Colonic mucosa (tissue), 4 donors: ENCODE measurements around the gene SPATA3. TPM values are rescaled to one million over a fixed set of nuclear protein-coding genes. Genes with fewer than 3 reads are reported as not detected.
"Not testable (repeated sequence)": the region's sequence is repeated elsewhere in the genome, so short reads cannot be mapped to it uniquely, and the experiment has no call there.

Source experiments
- DNase-seq: peaks from one replicate; pipeline ENCODE4 v3.0.0-alpha.2; 2020
- H3K27ac ChIP-seq: fragments of 200-600 bp; one replicate; pipeline ENCODE4 v1.8.0; 2021
- H3K27me3 ChIP-seq: fragments of 200-600 bp; one replicate; pipeline ENCODE4 v1.8.0; 2021
- H3K36me3 ChIP-seq: fragments of 200-600 bp; one replicate; pipeline ENCODE4 v1.8.0; 2021
- H3K4me1 ChIP-seq: fragments of 200-600 bp; one replicate; pipeline ENCODE4 v1.8.0; 2021; ENCODE audit warnings: mild to moderate bottlenecking
- H3K4me3 ChIP-seq: fragments of 200-600 bp; one replicate; pipeline ENCODE4 v1.8.0; 2021
- H3K9ac ChIP-seq, 2 donors: one replicate each; pipeline ENCODE4 v1.7.0; 2013; ENCODE audit warnings: control low read depth in 2 of 2, low read depth in 2 of 2, low read length in 2 of 2
- H3K9me3 ChIP-seq: fragments of 200-600 bp; one replicate; pipeline ENCODE4 v1.8.0; 2021
- CTCF ChIP-seq: fragments of 200-600 bp; IDR thresholded peaks from one replicate; pipeline ENCODE4 v1.8.0; 2022; ENCODE audit warnings: antibody characterized with exemption, mild to moderate bottlenecking
- intact Hi-C: fragments of 100-400 bp; cut with DNase I; formaldehyde crosslinking; loops from one replicate; pipeline ENCODE4 v1.14.1; 2022
- total RNA-seq, 2 donors: library from RNA; stranded (reverse); fragmentation: NEBNext Ultra II Directional in 1 of 2; extraction: Animal tissue kit (Norgen Biotek cat#: 25700) in 1 of 2; gene quantifications; one replicate each; pipeline ENCODE4 v1.2.1, GENCODE V29; 2021
- donor health status: healthy.
- donor health status: DM: no; HTN: no; CAD: no.
- donor health status: DM: no; HTN: no; CAD: no.

SPATA3 gene
- total RNA-seq, 2 donors from 2014 or later = not detected

GRCh38 chr2:230961091-230961491 lies 34.8 kb upstream of the SPATA3 start:
- H3K4me1 ChIP-seq = no peaks in the 10 kb centered on the region
- peak; percentile 56 for DNase-seq
- H3K36me3 ChIP-seq = no peaks in the 10 kb centered on the region
- no peak for TF ChIP-seq CTCF
- H3K27me3 ChIP-seq = no peaks in the 10 kb centered on the region
- no peaks in the 10 kb centered on the region for H3K9me3 ChIP-seq
- no peak overlapping the region for H3K27ac ChIP-seq
- no peak overlapping the region for H3K4me3 ChIP-seq
- H3K9ac ChIP-seq = no peak overlapping the region
- intact Hi-C loops = no loop called here

- TF ChIP-seq CTCF = no peak
- intact Hi-C loops = no loop called here
- no peaks in the 10 kb centered on the region for H3K27me3 ChIP-seq
- H3K36me3 ChIP-seq = no peaks in the 10 kb centered on the region
- H3K9me3 ChIP-seq = no peaks in the 10 kb centered on the region
- H3K4me3 ChIP-seq = no peak overlapping the region
- DNase-seq = no peak
- H3K9ac ChIP-seq = no peak overlapping the region
- H3K4me1 ChIP-seq = no peaks in the 10 kb centered on the region
- H3K27ac ChIP-seq = no peak overlapping the region
These were observed 31.7 kb upstream of the SPATA3 start for GRCh38 chr2:230964136-230964730.

- Histone ChIP-seq H3K27ac (no peak overlapping the region), H3K4me1 (no peaks in the 10 kb centered on the region), H3K27me3 (no peaks in the 10 kb centered on the region), H3K9ac (no peak overlapping the region), H3K36me3 (no peaks in the 10 kb centered on the region), H3K9me3 (no peaks in the 10 kb centered on the region), H3K4me3 (no peak overlapping the region)
- intact Hi-C loops = no loop called here
- no peak for DNase-seq
- no peak for TF ChIP-seq CTCF
These were observed 28.8 kb upstream of the SPATA3 start for GRCh38 chr2:230967113-230967512.

GRCh38 chr2:230968314-230968713 lies 27.6 kb upstream of the SPATA3 start:
- H3K9ac ChIP-seq, H3K27me3 ChIP-seq, H3K36me3 ChIP-seq, H3K9me3 ChIP-seq, intact Hi-C loops, H3K4me3 ChIP-seq, H3K27ac ChIP-seq, H3K4me1 ChIP-seq, DNase-seq: not testable (repeated sequence)

GRCh38 chr2:230968921-230969658 lies 26.8 kb upstream of the SPATA3 start:
- Histone ChIP-seq H3K4me1 (no peaks in the 10 kb centered on the region), H3K27me3 (no peaks in the 10 kb centered on the region), H3K27ac (no peak overlapping the region), H3K9ac (no peak overlapping the region), H3K36me3 (no peaks in the 10 kb centered on the region), H3K9me3 (no peaks in the 10 kb centered on the region), H3K4me3 (no peak overlapping the region)
- TF ChIP-seq CTCF = no peak
- intact Hi-C loops = no loop called here
- no peak for DNase-seq

- intact Hi-C loops = no loop called here
- no peak for TF ChIP-seq CTCF
- no peak for DNase-seq
- Histone ChIP-seq H3K27me3 (no peaks in the 10 kb centered on the region), H3K4me3 (no peak overlapping the region), H3K9ac (no peak overlapping the region), H3K36me3 (no peaks in the 10 kb centered on the region), H3K4me1 (no peaks in the 10 kb centered on the region), H3K9me3 (no peaks in the 10 kb centered on the region), H3K27ac (no peak overlapping the region)
These were observed 26.3 kb upstream of the SPATA3 start for GRCh38 chr2:230969659-230970015.
